ENCODE results near the gene PSAPL1. TPM values are rescaled to one million over a fixed set of nuclear protein-coding genes. Genes with fewer than 3 reads are reported as not detected.

PSAPL1 gene, protein sequence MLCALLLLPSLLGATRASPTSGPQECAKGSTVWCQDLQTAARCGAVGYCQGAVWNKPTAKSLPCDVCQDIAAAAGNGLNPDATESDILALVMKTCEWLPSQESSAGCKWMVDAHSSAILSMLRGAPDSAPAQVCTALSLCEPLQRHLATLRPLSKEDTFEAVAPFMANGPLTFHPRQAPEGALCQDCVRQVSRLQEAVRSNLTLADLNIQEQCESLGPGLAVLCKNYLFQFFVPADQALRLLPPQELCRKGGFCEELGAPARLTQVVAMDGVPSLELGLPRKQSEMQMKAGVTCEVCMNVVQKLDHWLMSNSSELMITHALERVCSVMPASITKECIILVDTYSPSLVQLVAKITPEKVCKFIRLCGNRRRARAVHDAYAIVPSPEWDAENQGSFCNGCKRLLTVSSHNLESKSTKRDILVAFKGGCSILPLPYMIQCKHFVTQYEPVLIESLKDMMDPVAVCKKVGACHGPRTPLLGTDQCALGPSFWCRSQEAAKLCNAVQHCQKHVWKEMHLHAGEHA
- polyA plus RNA-seq (ENCODE audit: insufficient read length in 4 of 4): not detected

DNA sequence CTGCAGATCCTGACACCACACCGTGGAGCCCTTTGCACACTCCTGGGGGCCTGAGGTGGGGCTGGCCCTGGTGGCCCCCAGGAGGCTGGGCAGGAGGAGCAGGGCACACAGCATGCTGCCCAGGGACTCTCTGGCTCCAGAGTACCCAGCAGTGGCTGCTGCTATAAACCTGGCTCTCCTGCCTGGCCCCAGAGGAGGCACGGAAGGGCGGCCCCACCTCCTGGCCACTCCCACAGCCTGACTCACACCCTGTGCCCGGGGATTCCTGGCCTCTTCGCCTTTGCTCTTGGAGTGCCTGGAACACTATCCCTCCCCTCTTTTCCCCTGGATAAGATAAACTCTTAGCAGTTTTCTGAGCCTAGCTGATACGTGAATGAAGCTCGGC is at the start of gene PSAPL1:
Gene PSAPL1 (minus strand): TSS at position 165 of the 385 bp plus-strand sequence. CDS start 51 bp downstream, at position 114.
- DNase-seq (ENCODE audit: low read depth in 4 of 4, low spot score in 3 of 4): no peak

DNA sequence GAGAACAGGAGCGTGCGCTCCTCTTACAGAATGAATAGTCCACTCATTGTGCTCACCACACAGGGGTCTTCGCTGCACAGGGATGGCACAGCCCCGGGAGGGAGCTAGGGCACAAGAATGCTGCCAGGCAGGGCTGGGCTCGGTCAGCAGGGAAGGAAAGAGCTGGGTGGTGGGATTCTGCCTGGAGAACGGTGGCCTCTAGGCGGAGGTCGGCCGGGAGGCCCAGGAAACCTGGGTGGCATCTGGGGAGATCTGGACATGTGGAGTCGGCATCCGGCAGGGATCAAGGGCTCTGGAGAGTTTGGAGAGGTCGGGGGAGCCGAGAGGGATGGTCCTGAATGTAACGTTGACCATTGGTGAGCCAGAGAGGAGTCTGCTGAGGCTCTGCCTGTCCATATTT is 46.5 kb upstream of the PSAPL1 start:
- no peak for DNase-seq (ENCODE audit: low read depth in 4 of 4, low spot score in 3 of 4)

DNA sequence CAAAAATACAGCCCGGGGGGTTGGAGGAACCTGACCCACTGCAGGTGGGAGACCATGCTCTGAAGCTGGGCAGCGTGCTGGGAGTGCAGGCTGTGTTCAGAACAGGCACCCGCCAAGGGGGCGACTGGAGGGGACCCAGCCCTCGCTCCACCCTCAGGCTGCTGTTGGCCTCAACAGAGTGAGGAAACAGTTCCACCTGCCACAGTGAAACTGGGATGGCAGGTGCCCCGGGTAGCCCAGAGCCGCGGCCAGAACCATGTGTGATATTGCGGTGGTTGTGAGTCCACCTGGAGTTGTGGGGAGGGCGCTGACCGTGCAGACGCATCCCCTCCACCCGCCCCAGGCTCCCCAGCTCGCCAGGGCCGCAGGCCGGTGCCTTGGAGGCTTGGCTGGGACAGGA is 45.7 kb upstream of the PSAPL1 start:
- no peak for DNase-seq (ENCODE audit: low read depth in 4 of 4, low spot score in 3 of 4)

DNA sequence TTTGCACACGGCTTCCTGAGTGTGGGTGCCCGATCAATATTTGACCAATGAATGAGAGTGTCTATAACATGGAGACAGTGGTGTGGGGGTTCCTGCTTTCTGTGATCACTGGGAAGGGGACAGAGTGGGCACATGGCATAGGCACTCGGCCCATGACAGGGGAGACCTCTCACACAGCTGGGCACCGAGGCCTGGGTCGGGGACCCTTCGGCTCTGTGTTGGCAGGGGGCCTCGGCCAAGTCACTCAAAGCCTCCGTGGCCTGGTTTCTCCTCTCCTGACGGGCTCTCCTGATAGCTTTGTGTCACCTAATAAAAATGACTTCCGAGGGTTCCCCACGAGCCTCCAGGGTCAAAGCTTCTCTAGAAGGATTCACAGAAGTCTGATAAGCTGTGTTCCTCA is 43.9 kb upstream of the PSAPL1 start:
- no peak for DNase-seq (ENCODE audit: low read depth in 4 of 4, low spot score in 3 of 4)

DNA sequence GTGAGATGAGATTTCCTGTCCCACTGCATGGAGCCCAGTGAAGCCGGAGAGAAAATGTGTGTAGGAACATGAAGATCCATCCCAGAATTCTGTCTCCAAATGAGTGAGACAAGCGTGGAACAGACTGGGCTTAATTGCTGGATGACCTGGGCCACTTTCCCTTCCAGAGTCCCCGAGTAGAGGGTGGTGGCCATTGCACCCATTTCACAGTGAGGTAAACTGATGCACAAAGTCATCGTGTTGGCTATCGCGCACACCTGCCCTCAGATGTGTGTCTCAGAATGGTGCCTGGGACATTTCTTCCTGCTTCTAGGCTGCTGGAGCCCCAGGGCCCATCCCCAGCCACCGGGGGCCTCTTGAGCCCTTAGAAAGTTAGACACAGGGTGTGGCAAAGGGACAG is 43.0 kb upstream of the PSAPL1 start:
- no peak for DNase-seq (ENCODE audit: low read depth in 4 of 4, low spot score in 3 of 4)

DNA sequence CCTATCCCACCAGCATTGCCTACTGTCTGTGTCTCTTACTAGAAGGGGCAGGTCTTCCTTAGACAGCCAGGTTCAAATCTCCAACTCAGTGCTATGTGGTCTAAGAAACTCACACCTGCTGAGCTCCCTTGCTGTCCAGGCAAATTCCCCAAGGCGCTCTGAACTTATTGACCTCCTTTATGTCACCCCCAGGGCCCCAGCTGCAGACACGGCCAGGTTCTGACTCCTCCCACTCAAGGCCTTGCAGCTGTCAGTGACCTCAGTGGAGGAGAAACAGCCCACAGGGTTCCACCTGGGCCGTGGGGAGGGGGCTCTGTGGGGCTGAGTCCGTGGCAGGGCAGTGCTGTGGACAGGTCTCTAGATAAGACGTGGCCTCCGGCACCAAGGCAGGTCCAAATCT is 42.1 kb upstream of the PSAPL1 start:
- DNase-seq (ENCODE audit: low read depth in 4 of 4, low spot score in 3 of 4): no peak

DNA sequence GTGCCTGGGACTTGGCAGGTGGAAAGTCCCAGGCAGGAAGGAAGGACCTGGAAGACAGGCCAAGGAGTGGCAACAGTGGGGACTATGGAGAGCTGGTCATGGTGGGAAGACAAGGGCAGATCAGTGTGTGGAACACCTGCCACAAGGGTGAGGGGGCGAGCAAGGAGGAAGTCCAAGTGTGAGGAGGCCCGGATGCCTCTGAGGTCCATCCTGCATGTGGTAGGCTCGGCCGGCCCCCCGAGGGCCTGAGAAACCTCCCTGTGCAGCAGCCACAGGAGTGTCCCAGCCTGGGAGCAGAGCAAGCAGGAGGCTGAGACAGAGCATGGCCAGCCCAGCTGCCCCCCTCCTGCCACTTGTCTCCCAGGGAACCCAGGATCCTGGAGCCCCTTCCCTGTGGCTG is 40.5 kb upstream of the PSAPL1 start:
- DNase-seq (ENCODE audit: low read depth in 4 of 4, low spot score in 3 of 4): no peak

DNA sequence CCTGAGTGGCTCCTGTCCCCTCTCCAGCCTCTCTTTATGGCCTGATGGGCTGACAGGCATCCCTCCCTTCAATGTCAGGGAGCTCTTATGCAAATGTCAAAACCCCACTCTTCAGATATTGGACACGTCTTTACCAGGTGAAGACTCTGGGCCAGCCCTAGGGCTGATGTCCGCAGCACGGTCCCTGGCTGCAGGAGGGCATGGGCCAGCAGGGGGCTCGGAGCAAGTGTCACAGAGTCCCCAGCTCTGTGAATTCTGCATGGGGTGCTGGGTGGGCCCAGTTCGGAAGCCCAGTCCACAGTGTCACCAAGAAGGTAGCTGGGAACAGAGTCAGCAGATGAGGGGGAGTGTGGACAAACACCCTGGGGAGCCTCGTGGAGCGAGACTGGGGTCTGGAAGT is 39.6 kb upstream of the PSAPL1 start:
- DNase-seq (ENCODE audit: low read depth in 4 of 4, low spot score in 3 of 4): no peak

DNA sequence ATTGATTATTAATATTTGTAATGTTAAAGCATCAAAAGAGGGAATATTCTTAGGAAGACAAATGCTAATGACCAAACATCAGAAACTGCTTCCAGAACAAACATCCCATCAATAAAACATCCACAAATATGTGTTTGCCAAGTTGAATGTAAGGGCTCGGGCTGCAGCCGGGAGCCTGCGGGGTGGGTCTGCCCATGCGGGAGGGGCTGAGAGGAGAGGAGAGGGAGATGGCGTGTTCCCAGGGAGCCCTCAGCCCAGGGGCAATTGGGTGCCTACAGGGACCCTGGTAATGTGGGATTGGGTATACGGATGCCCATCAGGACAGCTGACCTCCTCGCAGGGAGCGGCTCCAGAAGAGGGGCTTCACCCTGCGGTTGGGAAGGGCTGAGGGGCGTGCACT is 38.4 kb upstream of the PSAPL1 start:
- no peak for DNase-seq (ENCODE audit: low read depth in 4 of 4, low spot score in 3 of 4)

DNA sequence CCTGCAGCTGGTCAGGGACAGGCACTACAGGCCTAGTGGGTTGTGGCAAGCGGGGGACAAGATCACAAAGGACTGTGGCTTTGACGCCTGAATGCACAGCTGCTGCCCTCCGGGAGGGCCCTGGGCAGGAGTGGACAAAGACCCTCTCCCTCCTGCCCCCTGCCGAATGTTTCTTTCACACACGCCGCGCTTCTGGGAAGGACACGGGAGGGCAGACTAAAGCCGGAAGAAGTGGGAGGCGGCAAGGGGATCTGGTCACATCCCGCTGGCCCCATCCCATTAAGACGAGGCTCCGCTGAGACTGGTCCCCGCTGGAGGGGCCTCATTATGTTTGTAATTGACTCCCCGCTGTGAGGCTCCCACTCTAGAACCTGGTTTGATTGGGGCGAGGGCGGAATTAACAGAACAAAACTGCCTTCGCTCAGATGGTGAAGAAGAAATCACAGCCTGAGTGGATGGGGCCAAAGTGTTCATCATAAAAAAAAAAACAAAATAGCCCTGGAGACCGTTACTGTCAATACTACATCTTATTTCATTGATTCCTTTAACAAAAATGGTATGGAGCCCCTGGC is 37.8 kb upstream of the PSAPL1 start:
- DNase-seq (ENCODE audit: low read depth in 4 of 4, low spot score in 3 of 4): peak in 3 of 4 donors; percentile 16 to 31 (median 29)

DNA sequence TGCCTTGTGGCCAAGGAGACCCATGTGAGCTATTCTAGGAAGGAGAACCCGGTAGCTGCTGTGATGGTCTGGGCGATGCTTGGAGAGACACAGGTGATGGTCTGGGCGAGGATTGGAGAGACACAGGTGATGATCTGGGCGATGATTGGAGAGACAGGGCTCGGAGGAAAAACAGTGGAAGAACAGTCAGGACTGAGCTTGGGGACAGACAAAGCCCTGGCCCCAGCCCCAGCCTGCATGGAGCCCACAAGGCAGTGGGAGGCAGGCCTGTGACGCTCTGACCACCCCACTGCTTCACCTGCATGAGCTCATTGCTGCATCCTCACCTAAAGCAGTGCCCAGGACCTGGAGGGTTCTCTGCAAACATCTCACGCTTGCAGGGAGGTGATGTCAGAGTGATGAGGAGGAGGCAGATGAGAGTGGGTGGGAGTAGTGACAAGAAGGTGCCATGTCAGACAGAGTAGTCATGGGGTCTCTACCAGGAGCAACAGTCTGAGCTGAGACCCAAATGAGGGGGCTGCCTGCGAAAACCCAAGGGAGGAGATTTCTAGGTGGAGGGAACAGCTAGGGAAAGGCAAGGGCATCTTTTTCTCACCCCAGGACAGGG is 35.9 kb upstream of the PSAPL1 start:
- no peak for DNase-seq (ENCODE audit: low read depth in 4 of 4, low spot score in 3 of 4)

DNA sequence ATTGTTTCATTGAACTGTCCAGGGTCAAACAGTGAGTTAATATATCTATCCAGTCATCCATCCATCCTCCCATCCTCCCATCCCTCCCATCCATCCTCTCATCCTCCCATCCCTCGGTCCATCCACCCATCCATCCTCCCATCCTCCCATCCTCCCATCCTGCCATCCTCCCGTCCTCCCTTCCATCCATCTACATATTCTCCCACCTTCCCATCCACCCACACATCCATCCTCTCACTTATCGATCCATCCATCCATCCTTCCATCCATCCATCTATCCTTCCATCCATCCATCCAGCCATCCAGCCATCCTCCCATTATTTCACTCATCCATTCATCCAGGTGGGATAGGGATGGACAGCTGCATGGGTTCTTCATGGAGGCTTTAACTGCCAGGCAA is 35.4 kb upstream of the PSAPL1 start:
- no peak for DNase-seq (ENCODE audit: low read depth in 4 of 4, low spot score in 3 of 4)

DNA sequence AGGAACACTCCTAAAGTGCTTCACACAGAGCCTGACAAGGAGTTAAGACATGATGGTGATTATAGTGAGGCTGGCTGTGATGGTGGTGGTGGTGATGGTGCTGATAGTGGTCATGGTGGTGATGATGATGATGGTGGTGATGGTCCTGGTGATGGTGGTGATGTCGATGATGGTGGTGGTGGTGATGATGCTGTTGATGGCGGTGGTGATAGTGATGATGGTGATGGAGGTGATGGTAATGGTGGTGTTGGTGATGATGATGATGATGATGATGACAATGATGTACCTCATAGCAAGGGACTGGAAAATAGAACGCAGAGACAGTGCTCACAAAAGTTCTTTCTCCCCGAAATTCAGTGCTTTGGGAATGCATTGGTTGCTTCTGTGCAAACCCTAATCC is 34.3 kb upstream of the PSAPL1 start:
- no peak for DNase-seq (ENCODE audit: low read depth in 4 of 4, low spot score in 3 of 4)

DNA sequence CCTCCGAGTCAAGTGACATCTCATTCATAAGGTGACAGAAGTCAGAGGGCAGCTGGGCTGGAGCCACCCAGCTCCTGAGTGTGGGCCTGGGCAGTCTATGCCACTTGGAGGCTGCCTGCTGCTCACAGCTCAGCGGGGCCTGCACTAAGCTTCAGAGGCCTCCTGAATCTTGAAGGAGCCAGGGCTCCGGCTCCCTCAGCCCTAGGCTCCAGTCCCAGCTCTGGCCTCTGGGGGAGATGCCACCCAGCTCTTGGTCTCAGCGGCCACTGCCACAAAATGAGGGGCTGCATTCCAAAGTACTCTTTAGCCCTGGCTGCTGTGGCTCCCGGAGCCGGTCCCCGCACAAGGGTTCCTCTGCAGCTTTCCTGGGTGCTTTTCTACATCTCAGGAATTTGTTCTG is 32.7 kb upstream of the PSAPL1 start:
- DNase-seq (ENCODE audit: low read depth in 4 of 4, low spot score in 3 of 4): no peak

DNA sequence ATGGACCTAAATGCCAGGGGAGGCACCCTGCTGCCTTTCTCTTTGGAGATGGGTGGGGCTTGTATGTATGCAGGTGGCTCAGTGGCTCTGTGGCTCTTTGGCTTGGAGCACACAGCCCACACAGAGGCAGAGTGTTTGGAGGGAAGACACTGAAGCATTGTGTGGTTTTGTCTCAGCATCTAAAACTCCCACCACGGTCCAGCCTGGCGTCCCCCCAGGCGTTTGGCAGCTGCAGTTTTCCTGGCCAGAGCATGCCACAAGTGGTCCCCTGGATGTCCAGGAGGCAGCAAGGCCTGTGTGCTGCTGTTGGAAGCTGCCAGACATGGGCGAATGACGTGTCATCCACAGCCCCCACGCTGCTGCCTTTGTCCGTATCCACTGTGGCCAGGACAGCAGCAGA is 32.2 kb upstream of the PSAPL1 start:
- DNase-seq (ENCODE audit: low read depth in 4 of 4, low spot score in 3 of 4): no peak

DNA sequence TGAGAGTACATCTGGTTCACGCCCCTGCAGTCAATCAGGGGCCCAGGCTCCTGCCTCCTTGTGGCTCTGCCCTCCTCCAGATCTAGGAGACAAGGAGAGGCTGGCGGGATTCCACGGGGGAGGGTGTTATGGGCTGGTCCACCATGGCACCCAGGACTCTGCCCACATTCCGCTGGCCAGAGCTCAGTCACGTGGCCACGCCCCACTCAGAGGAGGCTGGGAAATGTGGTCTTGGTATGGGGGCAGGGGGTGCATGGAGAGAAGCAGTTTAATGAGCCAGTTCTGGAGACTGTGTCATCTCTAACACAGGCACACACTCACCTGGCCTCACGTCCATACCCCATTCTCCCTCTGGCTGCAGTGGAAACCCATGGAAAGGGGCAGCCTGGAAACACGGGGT is 31.5 kb upstream of the PSAPL1 start:
- DNase-seq (ENCODE audit: low read depth in 4 of 4, low spot score in 3 of 4): no peak

DNA sequence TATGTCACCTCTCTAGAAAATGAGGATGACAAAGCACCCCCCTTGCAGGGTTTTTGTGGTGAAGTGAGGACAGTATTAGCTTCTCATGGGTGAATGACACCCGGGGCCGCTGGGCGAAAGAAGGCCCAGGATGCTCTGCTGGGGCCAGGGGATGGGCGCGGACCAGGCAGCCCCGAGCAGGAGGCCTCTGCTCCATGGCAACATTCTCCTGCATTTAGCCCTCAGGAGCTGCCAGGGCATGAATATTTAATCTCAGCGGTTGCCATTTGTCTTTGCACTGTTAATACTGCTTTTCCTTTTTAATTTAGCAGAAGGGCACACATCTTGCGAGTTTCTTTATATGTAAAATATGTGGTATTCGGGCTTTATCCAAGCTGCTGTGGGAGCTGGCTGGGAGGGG is 30.3 kb upstream of the PSAPL1 start:
- DNase-seq (ENCODE audit: low read depth in 4 of 4, low spot score in 3 of 4): no peak

DNA sequence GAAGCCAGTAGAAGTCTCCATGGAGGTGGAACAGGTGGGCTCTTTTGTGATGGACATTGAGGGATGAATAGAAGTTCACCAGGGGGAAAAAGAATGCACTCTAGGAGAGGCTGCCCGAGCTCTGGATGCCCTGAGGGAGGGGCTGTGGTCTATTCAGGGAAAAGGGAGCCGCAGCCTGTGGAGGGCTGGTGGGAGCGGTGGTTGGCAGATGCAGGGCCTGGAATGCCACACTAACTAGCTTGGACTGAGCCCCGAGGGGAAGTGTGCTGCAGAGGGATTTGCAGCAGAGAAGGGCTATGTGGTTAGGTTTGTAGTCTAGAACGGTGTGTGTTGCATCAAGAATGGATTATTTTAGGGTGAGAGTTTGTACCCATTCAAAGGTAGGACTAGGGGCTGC is 29.5 kb upstream of the PSAPL1 start:
- DNase-seq (ENCODE audit: low read depth in 4 of 4, low spot score in 3 of 4): no peak

DNA sequence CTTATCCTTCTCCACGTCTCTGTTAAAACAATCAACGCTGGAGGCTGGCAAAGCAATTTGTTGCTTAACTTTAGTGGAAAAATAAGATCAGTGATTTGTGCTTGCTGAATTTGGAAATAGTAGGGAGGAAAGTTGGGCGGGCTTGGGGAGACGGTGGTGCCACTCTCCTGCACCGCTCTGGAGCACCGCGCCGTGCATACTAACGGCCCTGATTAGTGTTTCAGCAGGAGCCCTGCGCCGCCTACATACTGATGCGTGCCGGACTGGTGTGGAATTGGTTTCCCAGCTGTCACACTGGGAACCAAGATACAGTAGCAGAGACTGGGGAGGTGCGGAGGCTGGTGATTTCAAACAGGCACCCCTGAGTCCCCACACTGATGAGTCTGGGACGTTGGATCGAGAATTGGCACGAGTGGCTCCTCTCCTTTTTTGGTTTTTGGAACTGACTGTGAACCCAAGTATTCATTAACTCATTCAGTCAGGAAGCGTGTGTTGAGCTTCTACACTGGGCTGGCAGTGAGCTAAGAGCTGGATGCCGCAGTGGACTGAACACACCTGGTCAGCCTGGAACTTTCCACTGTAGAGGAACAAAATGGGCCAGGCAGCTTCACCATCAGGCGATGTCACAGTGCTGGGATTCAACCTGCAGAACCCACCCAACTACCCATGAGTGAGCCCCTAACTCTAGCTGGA is 29.0 kb upstream of the PSAPL1 start:
- DNase-seq (ENCODE audit: low read depth in 4 of 4, low spot score in 3 of 4): no peak

DNA sequence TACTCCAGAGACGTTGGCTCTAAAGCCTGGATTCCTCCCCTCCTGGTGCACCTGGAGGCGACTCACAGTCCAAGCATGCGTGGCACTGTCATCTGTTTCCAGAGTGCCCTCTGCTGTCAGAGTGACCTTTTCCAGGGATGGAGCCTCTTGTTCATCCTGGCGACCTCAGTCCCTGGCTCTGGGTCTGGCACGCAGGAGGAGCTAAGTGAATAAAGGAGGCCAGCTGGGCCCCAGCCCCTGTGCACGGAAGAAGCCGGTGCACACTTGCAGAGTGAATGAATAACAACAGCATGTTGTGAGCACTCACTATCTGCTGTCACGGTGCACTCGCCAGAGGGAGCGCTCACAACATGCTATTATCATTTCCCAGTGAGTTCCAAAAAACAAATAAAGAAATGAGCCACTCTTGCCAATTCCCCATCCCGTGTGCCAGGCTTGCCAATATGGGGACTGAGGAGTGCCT is 27.8 kb upstream of the PSAPL1 start:
- no peak for DNase-seq (ENCODE audit: low read depth in 4 of 4, low spot score in 3 of 4)

DNA sequence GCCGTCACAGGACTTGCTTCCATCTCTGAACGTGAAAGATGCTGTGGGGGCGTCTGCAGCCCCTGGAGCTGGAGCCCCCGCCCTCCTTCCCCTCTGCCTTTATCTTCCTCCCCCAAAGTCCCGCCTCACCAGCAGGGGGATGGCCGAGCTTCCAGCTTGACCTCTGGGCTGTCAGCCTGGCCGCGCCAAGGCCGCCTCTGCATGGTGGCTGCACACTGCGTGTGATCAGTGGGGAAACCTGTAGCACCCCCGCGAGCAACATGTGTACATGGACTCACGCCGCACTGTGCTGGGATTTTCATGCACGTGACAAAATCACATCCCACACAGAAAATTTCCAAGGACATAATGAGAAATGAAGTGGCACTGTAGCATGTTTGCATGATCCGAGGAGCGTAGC is 26.5 kb upstream of the PSAPL1 start:
- DNase-seq (ENCODE audit: low read depth in 4 of 4, low spot score in 3 of 4): no peak
